GM06990 (cell line): ENCODE results near the gene RANGAP1.

Experiments used
- DNase-seq: peaks from one replicate; pipeline ENCODE4 v3.0.0-alpha.2; 2011; ENCODE audit not compliant: insufficient read length; ENCODE audit errors: extremely low read depth
- H3K27me3 ChIP-seq: replicated peaks from 2 replicates; pipeline ENCODE4 v1.6.0; 2011; ENCODE audit warnings: low read length; ENCODE audit not compliant: control insufficient read depth, insufficient read depth
- H3K36me3 ChIP-seq: 2 replicates; pipeline ENCODE4 v1.5.1; 2011; ENCODE audit warnings: low read length; ENCODE audit not compliant: control insufficient read depth, insufficient read depth
- H3K4me3 ChIP-seq: replicated peaks from 2 replicates; pipeline ENCODE4 v1.5.1; 2011; ENCODE audit warnings: low read depth, mild to moderate bottlenecking, control low read depth, low read length
- CTCF ChIP-seq: IDR thresholded peaks from 2 replicates; pipeline ENCODE4 v1.5.1; 2011; ENCODE audit warnings: low read length, control low read depth, mild to moderate bottlenecking, inconsistent platforms; ENCODE audit not compliant: insufficient read depth, poor library complexity, severe bottlenecking

RANGAP1 gene

GRCh38 chr22:41267958-41268357 lies 18.0 kb downstream of the RANGAP1 start:
- H3K27me3 ChIP-seq = no peaks in the 10 kb centered on the region
- TF ChIP-seq CTCF = no peak
- peaks cover 51% of the 10 kb centered on the region for H3K36me3 ChIP-seq
- no peak overlapping the region for H3K4me3 ChIP-seq
- DNase-seq = no peak

GRCh38 chr22:41264408-41264941 lies 21.5 kb downstream of the RANGAP1 start:
- DNase-seq = no peak
- Histone ChIP-seq H3K27me3 (no peaks in the 10 kb centered on the region), H3K36me3 (peaks cover 50% of the 10 kb centered on the region), H3K4me3 (no peak overlapping the region)
- no peak for TF ChIP-seq CTCF

GRCh38 chr22:41263704-41264103 lies 22.3 kb downstream of the RANGAP1 start:
- no peak for DNase-seq
- Histone ChIP-seq H3K27me3 (no peaks in the 10 kb centered on the region), H3K4me3 (no peak overlapping the region), H3K36me3 (peaks cover 52% of the 10 kb centered on the region)
- no peak for TF ChIP-seq CTCF

GRCh38 chr22:41262250-41262765 lies 23.7 kb downstream of the RANGAP1 start:
- H3K27me3 ChIP-seq = no peaks in the 10 kb centered on the region
- no peak for TF ChIP-seq CTCF
- H3K4me3 ChIP-seq = no peak overlapping the region
- DNase-seq = no peak
- H3K36me3 ChIP-seq = peaks cover 48% of the 10 kb centered on the region

- no peak overlapping the region for H3K4me3 ChIP-seq
- peaks cover 52% of the 10 kb centered on the region for H3K36me3 ChIP-seq
- no peaks in the 10 kb centered on the region for H3K27me3 ChIP-seq
- no peak for TF ChIP-seq CTCF
- DNase-seq = no peak
Measured at GRCh38 chr22:41261541-41262249, 24.3 kb downstream of the RANGAP1 start.
